Lung microvascular endothelial cell (primary cell): ENCODE results near the gene PPP1R3E. TPM values are rescaled to one million over a fixed set of nuclear protein-coding genes. Genes with fewer than 3 reads are reported as not detected.

Experiments
- DNase-seq, 2 donors: peaks; one replicate each; pipeline versions ENCODE4 v3.0.0 to v3.0.0-alpha.2; 2010; ENCODE audit warnings: low read depth in 2 of 2
- total RNA-seq: library from RNA; depleted of rRNA; stranded (reverse); fragments of >200 nt; gene quantifications from 2 replicates; pipeline ENCODE4 v1.2.1, GENCODE V29; 2014

Gene PPP1R3E
- total RNA-seq, 1 donor from 2014 or later, result 3.6 TPM

- DNase-seq, result no peak
These were observed 20.2 kb upstream of the PPP1R3E start for GRCh38 chr14:23322568-23323517.

- peak; percentile 48 to 56 for DNase-seq
These were observed 19.2 kb upstream of the PPP1R3E start for GRCh38 chr14:23321572-23322547.

- DNase-seq, result peak; percentile 100
These were observed 18.2 kb upstream of the PPP1R3E start, which contains the start of gene PABPN1 for GRCh38 chr14:23320584-23321571. TSS of gene PABPN1 (plus strand) at chr14:23321457. CDS start at chr14:23321470, 13 bp downstream.

GRCh38 chr14:23319746-23320583, 17.3 kb upstream of the PPP1R3E start:
- DNase-seq, result no peak

GRCh38 chr14:23316300-23316699, 13.6 kb upstream of the PPP1R3E start:
- DNase-seq, result no peak

GRCh38 chr14:23310546-23310945, 7.9 kb upstream of the PPP1R3E start:
- no peak for DNase-seq

GRCh38 chr14:23308721-23309445, 6.2 kb upstream of the PPP1R3E start:
- no peak for DNase-seq

- DNase-seq, result no peak
These were observed 5.3 kb upstream of the PPP1R3E start for GRCh38 chr14:23307687-23308644.

- no peak for DNase-seq
These were observed 4.5 kb upstream of the PPP1R3E start for GRCh38 chr14:23307146-23307530.

- DNase-seq, result peak; percentile 87 to 94
These were observed 3.9 kb upstream of the PPP1R3E start, which contains the start of gene BCL2L2 for GRCh38 chr14:23306412-23307145. TSS of gene BCL2L2 (plus strand) at chr14:23306833. CDS start at chr14:23307768, 935 bp downstream.

- DNase-seq, result no peak
These were observed 730 bp downstream of the PPP1R3E start for GRCh38 chr14:23301969-23302289.

GRCh38 chr14:23301288-23301968, 1.2 kb downstream of the PPP1R3E start:
- DNase-seq, result peak; percentile 99

- peak; percentile 33 to 40 for DNase-seq
These were observed 1.9 kb downstream of the PPP1R3E start for GRCh38 chr14:23300687-23301223.

- no peak for DNase-seq
These were observed 2.5 kb downstream of the PPP1R3E start for GRCh38 chr14:23299986-23300686.

GRCh38 chr14:23299211-23299957, 3.3 kb downstream of the PPP1R3E start:
- DNase-seq, result peak; percentile 70 to 71
